Stimulated activated CD8-positive, alpha-beta memory T cell treated with anti-CD3 and anti-CD28 coated beads, Interleukin-2, amount 100 ng/mL, for 48 hours (primary cell): ENCODE results near the gene GGPS1.
"Not testable (repeated sequence)": the region's sequence is repeated elsewhere in the genome, so short reads cannot be mapped to it uniquely, and the experiment has no call there.

Experiments
- DNase-seq, 2 donors: peaks; one replicate each; pipeline ENCODE4 v3.0.0-alpha.2; 2020; ENCODE audit warnings: low read depth in 2 of 2

Gene GGPS1

GRCh38 chr1:235304549-235305451, 23.6 kb upstream of the GGPS1 start:
- DNase-seq, result no peak

DNA sequence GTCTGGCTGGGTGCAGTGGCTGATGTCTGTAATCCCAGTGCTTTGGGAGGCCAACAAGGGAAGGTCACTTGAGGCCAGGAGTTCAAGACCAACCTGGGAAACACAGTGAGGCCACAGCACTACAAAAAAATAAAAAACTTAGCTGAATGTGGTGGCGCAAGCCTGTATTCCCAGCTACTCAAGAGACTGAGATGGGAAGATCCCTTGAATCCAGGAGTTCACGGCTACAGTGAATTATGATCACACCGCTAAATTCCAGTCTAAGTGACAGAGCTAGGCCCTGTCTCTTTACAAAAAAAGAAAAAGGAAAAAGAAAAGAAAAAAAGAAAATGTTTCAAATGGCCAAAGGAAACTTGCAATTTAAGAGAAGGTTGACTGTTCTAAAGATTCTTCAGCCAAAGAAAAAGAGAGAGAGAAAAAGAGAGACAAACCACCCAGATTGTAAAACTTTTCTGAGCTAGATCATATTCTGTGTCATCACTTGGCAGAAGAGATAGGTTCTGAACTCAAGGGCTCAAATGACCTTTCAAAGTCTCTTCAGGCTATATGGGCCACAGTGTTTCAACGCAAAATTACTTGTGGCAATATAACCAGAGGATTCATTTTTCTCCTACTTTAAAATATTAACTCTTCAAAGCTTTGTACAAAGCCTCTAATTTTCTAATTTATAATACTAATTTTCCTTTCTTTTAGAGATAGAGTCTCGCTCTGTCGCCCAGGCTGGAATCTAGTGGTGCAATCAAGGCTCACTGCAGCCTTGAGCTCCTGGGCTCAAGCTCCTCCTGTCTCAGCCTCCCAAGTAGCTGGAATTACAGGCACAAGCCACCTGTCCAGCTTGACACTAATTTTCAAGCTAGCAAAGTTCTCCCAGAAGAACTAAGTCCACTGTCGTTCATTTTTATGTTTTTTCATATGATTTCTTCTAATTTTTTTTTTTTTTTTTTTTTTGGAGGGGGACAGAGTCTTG, 20.9 kb upstream of the GGPS1 start:
- no peak for DNase-seq

GRCh38 chr1:235309206-235309605, 19.2 kb upstream of the GGPS1 start:
- not testable (repeated sequence) for DNase-seq

DNA sequence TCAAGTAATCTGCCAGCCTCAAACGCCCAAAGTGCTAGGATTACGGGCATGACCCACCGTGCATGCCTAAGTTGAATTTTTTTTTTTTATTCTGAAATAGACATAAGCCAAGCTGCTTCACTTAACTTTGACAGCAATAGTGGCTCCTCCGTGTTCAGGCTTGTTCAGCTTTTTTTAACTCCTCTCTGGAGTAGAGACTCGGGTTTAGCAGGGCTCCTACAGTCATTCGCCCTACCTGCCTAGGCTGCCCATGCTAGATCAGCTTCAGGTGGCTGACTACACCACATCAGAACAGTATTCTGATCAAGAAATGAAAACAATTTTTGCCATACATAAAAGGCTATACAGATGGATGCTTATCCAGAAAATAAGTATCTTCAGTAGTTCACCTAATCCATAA, 15.1 kb upstream of the GGPS1 start:
- no peak for DNase-seq

GRCh38 chr1:235313931-235314678, 14.3 kb upstream of the GGPS1 start:
- DNase-seq, result no peak

- DNase-seq, result no peak
Observed at GRCh38 chr1:235315173-235315572, 13.2 kb upstream of the GGPS1 start.

GRCh38 chr1:235315735-235316134, 12.6 kb upstream of the GGPS1 start:
- DNase-seq, result no peak

GRCh38 chr1:235317168-235317567, 11.2 kb upstream of the GGPS1 start:
- DNase-seq, result no peak

DNA sequence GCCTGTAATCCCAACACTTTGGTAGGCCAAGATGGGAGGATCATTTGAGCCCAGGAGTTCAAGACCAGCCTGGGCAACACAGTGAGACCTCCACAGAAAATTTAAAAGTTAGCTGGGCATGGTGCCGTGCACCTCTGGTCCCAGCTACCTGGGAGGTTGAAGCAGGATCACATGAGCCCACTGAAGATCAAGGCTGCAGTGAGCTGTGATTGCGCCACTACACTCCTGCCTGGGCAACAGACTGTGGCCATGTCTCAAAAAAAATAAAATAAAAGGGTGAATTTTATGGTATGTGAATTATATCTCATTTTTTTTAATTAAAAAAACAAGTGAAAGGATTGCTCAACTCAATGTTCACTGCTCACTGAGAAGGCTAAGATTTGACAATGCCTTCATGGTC, 9.1 kb upstream of the GGPS1 start:
- DNase-seq, result no peak

- DNase-seq, result no peak
Observed at GRCh38 chr1:235320521-235321179, 7.7 kb upstream of the GGPS1 start.

DNA sequence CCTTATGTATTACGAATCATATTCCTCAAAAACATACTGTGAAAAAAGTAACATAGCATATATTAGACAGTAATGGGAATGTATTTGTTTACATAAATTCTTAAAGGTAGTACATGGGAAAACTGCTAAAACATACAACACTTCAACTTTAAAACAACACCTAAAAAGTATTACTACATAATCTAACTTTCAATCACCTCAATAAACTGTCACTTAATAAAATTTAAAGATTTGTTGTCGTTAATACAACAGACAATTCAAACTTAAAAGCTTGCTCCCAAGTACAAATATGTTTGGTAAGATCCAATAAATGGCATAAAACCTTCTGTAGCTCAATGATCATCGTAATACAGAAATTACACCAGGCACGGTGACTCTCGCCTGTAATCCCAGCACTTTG, 4.1 kb upstream of the GGPS1 start:
- DNase-seq, result no peak

DNA sequence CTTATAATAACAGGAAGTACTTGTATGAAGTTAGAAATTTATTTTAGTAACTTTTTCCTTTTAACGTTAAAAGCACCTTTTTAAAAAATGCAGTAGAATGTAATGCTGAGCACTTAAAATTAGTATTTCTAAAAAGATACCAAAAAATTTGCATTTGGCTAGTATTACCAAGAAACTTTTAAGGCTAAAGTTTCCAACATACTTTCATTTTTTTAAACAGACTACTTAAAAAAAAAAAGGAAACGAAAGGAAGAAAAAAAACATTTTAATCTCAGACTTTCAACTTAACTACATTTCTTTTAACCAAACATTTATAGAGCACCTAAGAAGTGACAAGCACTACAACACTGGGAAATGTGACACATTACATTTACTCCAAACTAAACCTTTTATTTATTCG, 3.2 kb upstream of the GGPS1 start:
- DNase-seq, result no peak

DNA sequence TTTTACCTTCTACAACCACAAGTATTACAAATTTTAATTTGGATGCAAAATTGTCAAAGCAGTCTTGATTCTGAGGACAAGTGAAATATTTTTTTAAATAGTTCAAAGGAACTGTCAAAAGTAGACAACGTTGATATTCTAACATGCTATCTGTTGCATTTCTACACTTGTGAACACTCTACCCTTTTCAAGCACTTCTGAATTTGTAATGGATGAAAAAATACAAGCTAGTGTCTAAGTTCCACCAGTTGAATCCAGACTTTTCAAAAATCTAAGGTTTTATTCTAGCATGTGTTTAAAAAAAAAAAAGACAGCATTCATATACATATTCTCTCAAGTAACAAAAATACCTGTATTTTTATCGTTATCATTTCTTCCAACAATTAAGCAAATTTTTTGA, 2.5 kb upstream of the GGPS1 start:
- no peak for DNase-seq

DNA sequence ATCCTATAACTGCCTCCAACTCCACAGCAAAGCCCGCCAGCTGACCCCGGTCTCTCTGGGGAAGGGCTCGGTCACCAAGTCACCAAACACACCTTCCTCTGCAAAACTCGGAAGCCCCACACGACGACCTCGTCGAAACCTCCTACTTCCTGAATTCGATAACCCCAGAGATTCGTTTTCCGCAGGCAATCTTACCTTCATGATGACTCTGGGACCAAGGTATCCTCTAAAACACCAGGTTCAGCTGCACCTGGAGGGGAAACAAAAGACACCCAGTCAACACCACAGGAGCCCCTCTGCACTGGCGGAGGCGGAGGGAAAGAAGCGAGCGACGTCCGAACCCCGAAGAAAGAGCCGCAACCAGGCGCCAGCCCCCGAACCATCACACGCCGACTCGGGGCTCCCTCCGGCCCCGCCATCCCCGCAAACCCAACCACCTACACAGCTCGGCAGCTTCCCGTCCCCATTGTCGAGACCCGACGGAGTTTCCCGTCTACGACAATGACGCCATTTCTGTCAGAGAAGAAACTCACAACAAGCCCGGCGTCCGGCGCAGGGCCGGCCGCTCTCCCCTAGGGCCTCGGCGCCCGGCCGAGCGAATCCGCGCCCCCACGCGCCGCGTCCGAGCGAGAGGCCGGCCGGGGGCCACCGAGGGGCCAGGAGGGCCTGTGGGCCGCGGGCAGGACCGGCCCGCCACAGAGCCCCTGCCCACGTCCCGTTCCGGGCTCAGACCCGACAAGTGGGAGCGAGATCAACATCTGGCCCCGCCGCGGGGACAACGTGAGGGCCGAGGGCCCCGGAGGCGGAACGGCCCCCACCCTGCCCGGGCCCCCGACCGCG, 1.4 kb upstream of the GGPS1 start:
- peak; percentile 43 to 47 for DNase-seq

GRCh38 chr1:235327559-235328270, 655 bp upstream of the GGPS1 start, which contains the start of gene ARID4B:
ARID4B (minus strand) TSS chr1:235328179; CDS start chr1:235326919, 1,260 bp downstream.
- DNase-seq, result peak in 1 of 2 donors; percentile 43

- DNase-seq, result peak; percentile 16 to 20
Observed at GRCh38 chr1:235329139-235329902, 951 bp downstream of the GGPS1 start.

- DNase-seq, result no peak
Observed at GRCh38 chr1:235330918-235331285, 2.5 kb downstream of the GGPS1 start.

DNA sequence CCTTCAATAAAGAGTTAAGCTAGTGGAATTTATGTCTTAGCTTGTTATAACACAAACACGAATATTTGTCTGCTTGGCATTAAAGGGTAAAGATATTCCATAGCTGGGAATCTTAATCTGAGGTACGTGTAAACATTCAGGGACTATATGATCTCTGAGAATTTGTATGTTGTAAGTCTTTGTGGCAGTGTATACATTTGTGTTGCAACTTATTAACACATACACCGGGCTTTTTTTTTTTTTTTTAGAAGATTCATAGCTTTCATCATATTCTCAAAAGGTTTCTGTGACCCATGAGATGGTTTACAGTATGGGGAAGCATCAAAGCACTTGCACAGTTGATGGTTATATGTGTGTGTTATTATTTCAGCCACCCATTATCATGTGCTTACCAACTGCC, 3.0 kb downstream of the GGPS1 start:
- DNase-seq, result no peak

GRCh38 chr1:235336903-235337302, 8.5 kb downstream of the GGPS1 start:
- DNase-seq, result no peak
